ENCODE data around the gene OPRD1.

DNA sequence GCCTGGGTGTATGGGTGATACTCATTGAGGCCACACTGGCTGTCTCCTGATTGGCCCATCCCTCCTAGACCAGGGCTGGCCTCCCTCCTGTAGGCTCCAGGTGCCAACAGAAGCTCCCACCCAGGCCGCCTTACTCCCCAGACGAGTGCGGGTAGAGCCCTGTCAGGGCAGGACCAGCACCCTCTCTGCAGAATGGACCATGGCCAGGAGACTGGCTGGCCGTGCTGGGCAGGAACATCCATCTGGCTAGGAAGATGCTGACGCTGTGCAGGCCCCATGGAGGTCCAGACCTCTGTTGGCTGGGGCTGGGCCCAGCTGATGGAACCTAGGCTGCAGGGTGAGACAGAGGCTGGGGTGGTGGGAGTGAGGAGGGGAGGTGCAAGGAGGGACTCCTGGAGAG is 77.4 kb downstream of the OPRD1 start:
- TF ChIP-seq, protein P1, sequence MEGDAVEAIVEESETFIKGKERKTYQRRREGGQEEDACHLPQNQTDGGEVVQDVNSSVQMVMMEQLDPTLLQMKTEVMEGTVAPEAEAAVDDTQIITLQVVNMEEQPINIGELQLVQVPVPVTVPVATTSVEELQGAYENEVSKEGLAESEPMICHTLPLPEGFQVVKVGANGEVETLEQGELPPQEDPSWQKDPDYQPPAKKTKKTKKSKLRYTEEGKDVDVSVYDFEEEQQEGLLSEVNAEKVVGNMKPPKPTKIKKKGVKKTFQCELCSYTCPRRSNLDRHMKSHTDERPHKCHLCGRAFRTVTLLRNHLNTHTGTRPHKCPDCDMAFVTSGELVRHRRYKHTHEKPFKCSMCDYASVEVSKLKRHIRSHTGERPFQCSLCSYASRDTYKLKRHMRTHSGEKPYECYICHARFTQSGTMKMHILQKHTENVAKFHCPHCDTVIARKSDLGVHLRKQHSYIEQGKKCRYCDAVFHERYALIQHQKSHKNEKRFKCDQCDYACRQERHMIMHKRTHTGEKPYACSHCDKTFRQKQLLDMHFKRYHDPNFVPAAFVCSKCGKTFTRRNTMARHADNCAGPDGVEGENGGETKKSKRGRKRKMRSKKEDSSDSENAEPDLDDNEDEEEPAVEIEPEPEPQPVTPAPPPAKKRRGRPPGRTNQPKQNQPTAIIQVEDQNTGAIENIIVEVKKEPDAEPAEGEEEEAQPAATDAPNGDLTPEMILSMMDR (IDR thresholded peaks at IDR 0.05; ENCODE audit: poor library complexity) = no peak
- TF ChIP-seq EZH2phosphoT487 (IDR thresholded peaks at IDR 0.05; ENCODE audit: low read depth, severe bottlenecking, unreplicated experiment) = no peak
